Raji (cell line): ENCODE data around the gene DRD4.

ENCODE experiments used
- POLR2A ChIP-seq: IDR thresholded peaks from 2 replicates; pipeline ENCODE4 v1.6.1; 2011; ENCODE audit warnings: low read depth, low read length, control low read depth; ENCODE audit not compliant: insufficient read depth

The DRD4 gene

DNA sequence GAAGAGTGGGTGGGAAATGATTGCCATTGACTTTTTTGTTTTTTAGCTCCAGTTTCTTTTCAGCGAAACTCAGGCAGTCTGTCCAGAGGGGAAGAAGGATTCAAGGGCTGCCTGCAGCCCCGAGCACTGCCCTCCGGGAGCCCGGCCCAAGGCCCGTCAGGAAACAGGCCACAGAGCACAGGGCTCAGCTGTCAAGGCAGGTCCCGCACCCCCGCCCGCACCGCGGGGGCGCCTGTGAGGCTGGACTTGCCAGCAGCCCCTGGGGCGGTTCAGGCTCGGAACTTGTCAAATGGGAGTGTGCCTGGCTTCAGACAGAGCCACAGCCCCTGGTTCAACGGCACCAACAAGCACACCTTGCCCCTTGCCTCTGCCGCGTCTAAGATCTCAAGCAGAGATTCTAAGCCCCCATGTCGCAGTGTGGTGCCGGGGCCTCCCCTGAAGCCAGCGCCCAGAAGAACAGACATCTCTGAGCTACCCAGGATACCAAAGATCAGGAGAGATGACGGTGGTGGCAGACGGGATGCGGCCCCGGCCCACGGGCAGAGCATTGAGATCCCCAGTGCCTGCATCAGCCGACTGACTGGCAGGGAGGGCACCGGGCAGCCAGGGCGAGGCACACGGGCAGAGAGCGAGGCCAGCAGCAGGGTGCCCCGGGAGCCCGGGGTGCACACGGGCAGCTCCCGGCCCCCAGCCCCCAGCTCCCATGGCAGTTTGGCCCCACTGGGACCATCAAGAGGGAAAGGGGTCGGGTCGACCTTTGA is 29.9 kb upstream of the DRD4 start:
- TF ChIP-seq POLR2A = no peak

DNA sequence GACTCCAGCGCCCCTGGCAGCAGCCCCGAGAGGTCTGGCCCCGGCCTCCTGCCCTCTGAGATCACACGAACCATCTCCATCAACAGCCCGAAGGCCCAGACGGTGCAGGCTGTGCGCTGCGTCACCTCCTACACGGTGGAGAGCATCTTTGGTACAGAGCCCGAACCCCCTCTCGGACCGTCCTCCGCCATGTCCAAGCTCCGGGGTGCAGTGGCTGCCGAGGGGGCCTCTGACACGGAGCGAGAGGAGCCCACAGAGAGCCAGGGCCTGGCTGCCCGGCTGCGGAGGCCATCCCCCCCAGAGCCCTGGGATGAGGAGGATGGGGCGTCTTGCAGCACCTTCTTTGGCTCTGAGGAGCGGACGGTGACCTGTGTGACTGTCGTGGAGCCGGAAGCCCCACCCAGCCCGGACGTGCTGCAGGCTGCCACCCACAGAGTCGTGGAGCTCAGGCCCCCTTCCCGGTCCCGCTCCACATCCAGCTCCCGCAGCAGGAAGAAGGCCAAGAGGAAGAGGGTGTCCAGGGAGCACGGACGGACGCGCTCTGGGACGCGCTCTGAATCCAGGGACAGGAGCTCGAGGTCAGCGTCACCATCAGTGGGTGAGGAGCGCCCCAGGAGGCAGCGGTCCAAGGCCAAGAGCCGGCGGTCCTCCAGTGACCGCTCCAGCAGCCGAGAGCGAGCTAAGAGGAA is 29.0 kb upstream of the DRD4 start:
- no peak for TF ChIP-seq POLR2A

DNA sequence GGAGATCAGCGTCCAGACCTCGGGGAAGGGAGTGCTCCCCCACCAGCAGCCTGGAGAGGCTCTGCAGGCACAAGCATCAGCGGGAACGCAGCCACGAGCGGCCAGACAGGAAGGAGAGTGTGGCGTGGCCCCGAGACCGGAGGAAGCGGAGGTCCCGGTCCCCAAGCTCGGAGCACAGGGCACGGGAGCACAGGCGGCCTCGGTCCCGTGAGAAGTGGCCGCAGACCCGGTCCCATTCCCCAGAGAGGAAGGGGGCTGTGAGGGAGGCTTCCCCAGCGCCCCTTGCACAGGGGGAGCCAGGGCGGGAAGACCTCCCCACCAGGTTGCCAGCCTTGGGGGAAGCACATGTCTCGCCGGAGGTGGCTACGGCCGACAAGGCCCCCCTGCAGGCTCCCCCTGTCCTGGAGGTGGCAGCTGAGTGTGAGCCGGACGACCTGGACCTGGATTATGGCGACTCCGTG is 28.2 kb upstream of the DRD4 start:
- TF ChIP-seq POLR2A = no peak

GRCh38 chr11:609341-609811 is 27.7 kb upstream of the DRD4 start:
- TF ChIP-seq POLR2A = no peak

GRCh38 chr11:610146-610801 is 26.8 kb upstream of the DRD4 start:
- no peak for TF ChIP-seq POLR2A

DNA sequence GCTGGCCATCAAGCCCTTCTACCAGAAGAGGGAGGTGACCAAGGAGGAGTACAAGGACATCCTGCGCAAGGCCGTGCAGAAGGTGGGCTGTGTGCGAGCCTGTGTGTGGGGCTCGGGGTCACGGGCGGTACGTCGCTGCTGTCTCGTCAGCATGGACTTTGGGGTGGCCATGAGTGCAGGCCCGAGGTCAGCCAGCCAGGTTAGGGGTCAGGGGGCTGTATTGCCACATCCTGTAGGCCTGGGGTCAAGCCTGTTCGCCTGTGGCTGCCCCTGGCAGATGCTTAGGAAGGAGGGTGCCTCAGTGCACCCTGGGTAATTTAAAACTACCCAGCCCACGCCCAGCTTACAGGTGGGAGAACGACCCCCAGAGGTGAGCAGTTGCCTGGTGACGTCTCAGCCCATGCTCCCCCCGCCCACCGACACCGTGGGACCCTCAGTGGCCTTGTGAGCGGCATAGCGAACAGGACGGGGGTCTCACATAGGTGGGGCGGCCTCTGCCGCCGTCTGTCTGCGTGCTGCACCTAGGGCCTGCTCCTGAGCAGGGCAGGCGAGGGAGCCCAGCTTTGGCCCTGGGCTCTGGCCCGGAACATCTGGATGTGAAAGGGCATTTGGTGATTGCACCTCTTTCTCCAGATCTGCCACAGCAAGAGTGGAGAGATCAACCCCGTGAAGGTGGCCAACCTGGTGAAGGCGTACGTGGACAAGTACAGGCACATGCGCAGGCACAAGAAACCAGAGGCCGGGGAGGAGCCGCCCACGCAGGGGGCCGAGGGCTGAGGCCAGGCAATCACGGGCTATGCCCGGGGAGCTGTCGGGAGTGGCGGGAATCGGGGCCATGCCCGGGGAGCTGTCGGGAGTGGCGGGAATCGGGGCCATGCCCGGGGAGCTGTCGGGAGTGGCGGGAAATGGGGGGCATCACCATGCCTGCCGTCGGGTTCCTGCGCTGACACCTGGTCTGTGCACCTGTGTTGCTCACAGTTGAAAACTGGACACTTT is 25.8 kb upstream of the DRD4 start:
- TF ChIP-seq POLR2A = no peak

DNA sequence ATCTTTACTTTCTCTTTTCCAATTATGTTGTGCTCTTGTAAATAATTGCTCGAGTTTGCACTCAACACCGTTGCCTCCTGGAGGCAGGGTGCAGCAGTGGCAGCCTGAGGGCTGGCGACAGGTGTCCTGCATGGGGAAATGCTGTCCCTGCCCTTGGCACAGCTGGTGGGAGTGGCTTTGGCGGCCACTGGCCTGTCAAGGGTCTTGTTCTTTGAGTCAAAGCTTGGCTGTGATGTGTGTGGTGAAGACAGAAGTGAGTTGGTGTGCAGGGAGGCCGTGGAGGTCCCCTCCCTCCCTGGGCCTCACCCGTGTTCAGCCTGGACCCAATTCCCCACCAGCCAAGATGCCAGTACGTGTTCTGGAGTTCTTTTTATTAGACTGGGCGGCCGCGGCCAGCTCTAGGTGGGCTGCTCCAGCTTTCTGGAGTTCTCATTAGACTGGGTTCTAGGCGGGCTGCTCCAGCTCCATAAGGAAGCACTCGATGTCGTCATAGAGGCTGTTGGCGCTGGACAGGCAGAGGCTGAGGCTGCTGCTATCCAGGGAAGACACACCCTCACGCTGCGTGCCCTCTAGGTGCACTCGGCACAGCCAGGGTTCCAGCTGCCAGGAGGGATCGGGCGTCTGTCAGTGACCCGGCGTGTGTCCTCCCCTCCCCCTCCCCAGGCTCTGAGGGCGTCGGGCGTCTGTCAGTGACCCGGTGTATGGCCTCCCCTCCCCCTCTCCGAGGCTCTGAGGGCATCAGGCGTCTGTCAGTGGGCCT is 24.7 kb upstream of the DRD4 start:
- TF ChIP-seq POLR2A = no peak

DNA sequence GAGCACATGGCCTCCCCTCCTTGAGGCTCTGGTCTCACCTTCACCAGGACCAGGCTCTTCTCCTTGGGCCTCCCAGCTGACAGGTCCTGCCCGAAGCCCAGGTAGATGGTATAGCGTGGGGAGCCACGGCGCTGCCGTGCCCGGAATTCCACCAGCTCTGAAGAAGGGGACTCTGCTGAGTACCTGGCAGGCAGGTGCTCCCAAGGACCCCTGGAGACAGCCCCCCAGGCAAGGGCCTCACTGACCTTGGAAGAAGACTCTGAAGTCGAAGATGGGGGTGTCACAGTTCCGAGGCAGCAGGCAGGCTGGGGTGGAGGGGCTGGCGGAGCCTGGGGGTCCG is 24.1 kb upstream of the DRD4 start:
- TF ChIP-seq POLR2A = no peak

GRCh38 chr11:613369-613968 is 23.6 kb upstream of the DRD4 start:
- no peak for TF ChIP-seq POLR2A

- TF ChIP-seq POLR2A = no peak
These were observed 22.9 kb upstream of the DRD4 start for GRCh38 chr11:614021-614622.

GRCh38 chr11:614623-615503 is 22.2 kb upstream of the DRD4 start:
- no peak for TF ChIP-seq POLR2A

- TF ChIP-seq POLR2A = peak; percentile 69
These were observed 21.4 kb upstream of the DRD4 start, which contains the start of gene IRF7 for GRCh38 chr11:615504-616319. TSS of gene IRF7 (minus strand) at chr11:615950. CDS start at chr11:615364, 586 bp downstream.
